Breast epithelium (tissue), 4 donors: Measurements from ENCODE around the gene PPP1R16B. TPM values are rescaled to one million over a fixed set of nuclear protein-coding genes. Genes with fewer than 3 reads are reported as not detected.

Experiments
- DNase-seq, 2 donors: peaks; one replicate each; pipeline ENCODE4 v3.0.0-alpha.2; 2019; ENCODE audit warnings: low spot score in 2 of 2
- H3K27ac ChIP-seq, 2 donors: fragments of 200-600 bp; sonication (generic) in 1 of 2; one replicate each; pipeline ENCODE4 v1.5.1; 2016 to 2019; ENCODE audit warnings: mild to moderate bottlenecking in 1 of 2
- H3K27me3 ChIP-seq, 2 donors: fragments of 200-600 bp; sonication (generic) in 1 of 2; one replicate each; pipeline versions ENCODE4 v1.5.1 to v1.6.0; 2017 to 2019; ENCODE audit warnings: control low read depth in 1 of 2, mild to moderate bottlenecking in 1 of 2
- H3K36me3 ChIP-seq: fragments of 200-600 bp; one replicate; pipeline ENCODE4 v1.5.1; 2019
- H3K4me1 ChIP-seq, 2 donors: fragments of 200-600 bp; sonication (generic); one replicate each; pipeline ENCODE4 v1.5.1; 2016 to 2019; ENCODE audit warnings: control low read depth in 1 of 2
- H3K4me3 ChIP-seq, 3 donors: fragments of 200-600 bp; sonication (generic); 1 replicate in 2 of 3; 2 replicates in 1 of 3; pipeline ENCODE4 v1.5.1; 2016 to 2019; ENCODE audit warnings: mild to moderate bottlenecking in 3 of 3, moderate library complexity in 2 of 3
- H3K9me3 ChIP-seq, 2 donors: fragments of 200-600 bp; sonication (generic) in 1 of 2; one replicate each; pipeline ENCODE4 v1.5.1; 2016 to 2019; ENCODE audit warnings: control low read depth in 1 of 2
- CTCF ChIP-seq, 3 donors: fragments of 450-650 bp; IDR thresholded peaks; one replicate each; pipeline ENCODE4 v1.5.1; 2016 to 2017; ENCODE audit warnings: antibody characterized with exemption in 3 of 3, mild to moderate bottlenecking in 3 of 3, moderate library complexity in 3 of 3
- POLR2A ChIP-seq: fragments of 450-650 bp; IDR thresholded peaks from one replicate; pipeline ENCODE4 v1.6.1; 2016; ENCODE audit warnings: antibody characterized with exemption, mild to moderate bottlenecking, moderate library complexity
- POLR2AphosphoS5 ChIP-seq, 3 donors: sonication (generic); formaldehyde crosslinking; IDR thresholded peaks; one replicate each; pipeline ENCODE4 v1.6.1; 2017; ENCODE audit warnings: antibody characterized with exemption in 3 of 3
- intact Hi-C: fragments of 100-400 bp; cut with DNase I; formaldehyde crosslinking; loops from one replicate; pipeline ENCODE4 v1.15.1; 2023; ENCODE audit warnings: low total_unique reads
- total RNA-seq, 3 donors: library from RNA; depleted of rRNA; stranded (reverse); fragments of >200 nt; gene quantifications; one replicate each; pipeline ENCODE4 v1.1.0, GENCODE V29; 2016

Gene PPP1R16B
- total RNA-seq, 3 donors from 2014 or later, result 3.7 to 10.8 (median 8.2) TPM

GRCh38 chr20:38763616-38764015 lies 41.9 kb upstream of the PPP1R16B start:
- Histone ChIP-seq H3K9me3 (no peaks in the 10 kb centered on the region), H3K27ac (no peak overlapping the region), H3K27me3 (no peaks in the 10 kb centered on the region), H3K4me1 (no peaks in the 10 kb centered on the region), H3K36me3 (peaks cover 7% of the 10 kb centered on the region), H3K4me3 (no peak overlapping the region)
- intact Hi-C loops, result no loop called here
- no peak for DNase-seq
- TF ChIP-seq POLR2AphosphoS5 (IDR thresholded peaks at IDR 0.05) (no peak), POLR2A (no peak), CTCF (IDR thresholded peaks at IDR 0.05) (no peak)

GRCh38 chr20:38764567-38765318 lies 40.8 kb upstream of the PPP1R16B start:
- H3K36me3 ChIP-seq, result peaks cover 7% of the 10 kb centered on the region
- no peak for DNase-seq
- H3K27ac ChIP-seq, result no peak overlapping the region
- no peaks in the 10 kb centered on the region for H3K27me3 ChIP-seq
- no peaks in the 10 kb centered on the region for H3K4me1 ChIP-seq
- H3K4me3 ChIP-seq, result no peak overlapping the region
- intact Hi-C loops, result no loop called here
- no peaks in the 10 kb centered on the region for H3K9me3 ChIP-seq
- TF ChIP-seq POLR2A, result no peak
- no peak for TF ChIP-seq CTCF (IDR thresholded peaks at IDR 0.05)
- no peak for TF ChIP-seq POLR2AphosphoS5 (IDR thresholded peaks at IDR 0.05)

GRCh38 chr20:38766071-38766470 lies 39.4 kb upstream of the PPP1R16B start:
- H3K9me3 ChIP-seq, result no peaks in the 10 kb centered on the region
- H3K27me3 ChIP-seq, result no peaks in the 10 kb centered on the region
- intact Hi-C loops, result no loop called here
- no peak overlapping the region for H3K4me3 ChIP-seq
- DNase-seq, result no peak
- TF ChIP-seq POLR2AphosphoS5 (IDR thresholded peaks at IDR 0.05) (no peak), CTCF (IDR thresholded peaks at IDR 0.05) (no peak), POLR2A (no peak)
- H3K4me1 ChIP-seq, result no peaks in the 10 kb centered on the region
- no peak overlapping the region for H3K27ac ChIP-seq
- peaks cover 7% of the 10 kb centered on the region for H3K36me3 ChIP-seq

- Histone ChIP-seq H3K9me3 (no peaks in the 10 kb centered on the region), H3K4me1 (no peaks in the 10 kb centered on the region), H3K4me3 (no peak overlapping the region), H3K27me3 (no peaks in the 10 kb centered on the region), H3K36me3 (peaks cover 4% of the 10 kb centered on the region), H3K27ac (no peak overlapping the region)
- no peak for DNase-seq
- intact Hi-C loops, result no loop called here
- TF ChIP-seq CTCF (IDR thresholded peaks at IDR 0.05), result no peak
- TF ChIP-seq POLR2AphosphoS5 (IDR thresholded peaks at IDR 0.05), result no peak
- TF ChIP-seq POLR2A, result no peak
Observed at GRCh38 chr20:38769376-38770295, 35.9 kb upstream of the PPP1R16B start.

GRCh38 chr20:38770546-38770945 lies 35.0 kb upstream of the PPP1R16B start:
- Histone ChIP-seq H3K27ac (no peak overlapping the region), H3K36me3 (peaks cover 4% of the 10 kb centered on the region), H3K27me3 (no peaks in the 10 kb centered on the region), H3K4me1 (no peaks in the 10 kb centered on the region), H3K4me3 (no peak overlapping the region), H3K9me3 (no peaks in the 10 kb centered on the region)
- TF ChIP-seq CTCF (IDR thresholded peaks at IDR 0.05), result no peak
- no peak for TF ChIP-seq POLR2AphosphoS5 (IDR thresholded peaks at IDR 0.05)
- no peak for TF ChIP-seq POLR2A
- no peak for DNase-seq
- intact Hi-C loops, result no loop called here
